ENCODE measurements around the gene MED15. TPM values are rescaled to one million over a fixed set of nuclear protein-coding genes. Genes with fewer than 3 reads are reported as not detected.

Gene MED15
- polyA plus RNA-seq, 2 of the 4 experiments (the other 2 are of a cell fraction), result 10.7 to 29.7 TPM

GRCh38 chr22:20464912-20465758, 42.3 kb upstream of the MED15 start:
- POLR2A ChIA-PET, result no interaction called here
- FAIRE-seq (no peak), DNase-seq (ENCODE audit: low read depth in 1 of 2, low spot score in 1 of 2) (no peak), ATAC-seq (no peak)
- CTCF ChIA-PET, result interaction anchor here (1.0 to 1.8 kb wide), 4 partner anchors 8 to 103 kb away, joined by 3 to 6 read pairs (median 4); no protein-coding TSS in a partner anchor
- Histone ChIP-seq H3K4me3 (no peak overlapping the region), H3K27ac (no peak overlapping the region), H3K9me3 (no peaks in the 10 kb centered on the region), H3K4me1 (no peaks in the 10 kb centered on the region), H3K4me2 (no peak overlapping the region)
- TF ChIP-seq EHF (CRISPR knock-in tag; IDR thresholded peaks at IDR 0.05) (no peak), CEBPB (IDR thresholded peaks at IDR 0.05) (no peak), FOXS1 (CRISPR knock-in tag; IDR thresholded peaks at IDR 0.05) (no peak), PHF8 (IDR thresholded peaks at IDR 0.05; ENCODE audit: borderline replicate concordance, low read depth) (no peak), GATA3 (IDR thresholded peaks at IDR 0.05; ENCODE audit: borderline replicate concordance) (no peak), HOXB5 (CRISPR knock-in tag; IDR thresholded peaks at IDR 0.05) (no peak), ATOH8 (CRISPR knock-in tag; IDR thresholded peaks at IDR 0.05; ENCODE audit: low read depth) (no peak), CHD4 (IDR thresholded peaks at IDR 0.05; ENCODE audit: borderline replicate concordance) (no peak), CTCF (IDR thresholded peaks at IDR 0.05) (no peak), NPAS2 (CRISPR knock-in tag; IDR thresholded peaks at IDR 0.05; ENCODE audit: borderline replicate concordance) (no peak), CBX8 (IDR thresholded peaks at IDR 0.05) (no peak), SREBF2 (IDR thresholded peaks at IDR 0.05) (no peak), RARB (CRISPR knock-in tag; IDR thresholded peaks at IDR 0.05) (no peak), MAX (IDR thresholded peaks at IDR 0.05) (no peak), JUN (IDR thresholded peaks at IDR 0.05) (no peak), NFE2L2 (conservative IDR thresholded peaks at IDR 0.05; ENCODE audit: low read length) (no peak)
- 97% methylated on average over 17 of the region's 32 CpGs for WGBS (ENCODE audit: missing lambda C conversion rate)

GRCh38 chr22:20465759-20466077, 41.7 kb upstream of the MED15 start:
- ChIA-PET CTCF (no interaction called here), POLR2A (no interaction called here)
- no peaks in the 10 kb centered on the region for H3K4me1 ChIP-seq
- no peak overlapping the region for H3K4me3 ChIP-seq
- ATAC-seq (no peak), DNase-seq (ENCODE audit: low read depth in 1 of 2, low spot score in 1 of 2) (no peak), FAIRE-seq (no peak)
- TF ChIP-seq HMGXB4 (CRISPR knock-in tag; IDR thresholded peaks at IDR 0.05; ENCODE audit: borderline replicate concordance) (no peak), CBX2 (IDR thresholded peaks at IDR 0.05; ENCODE audit: borderline replicate concordance, low read depth) (no peak), RARB (CRISPR knock-in tag; IDR thresholded peaks at IDR 0.05) (no peak), CHD2 (IDR thresholded peaks at IDR 0.05; ENCODE audit: low read length, partially characterized antibody) (no peak), E2F6 (IDR thresholded peaks at IDR 0.05; ENCODE audit: borderline replicate concordance, low read depth) (no peak), HOXB13 (CRISPR knock-in tag; IDR thresholded peaks at IDR 0.05; ENCODE audit: low read depth) (no peak), HDAC2 (IDR thresholded peaks at IDR 0.05) (no peak), RAD21 (conservative IDR thresholded peaks at IDR 0.05 in 1 of 2, IDR thresholded peaks at IDR 0.05 in 1 of 2) (no peak), CEBPB (IDR thresholded peaks at IDR 0.05) (no peak), EP300 (IDR thresholded peaks at IDR 0.05) (no peak), PBX3 (IDR thresholded peaks at IDR 0.05) (no peak), ATOH8 (CRISPR knock-in tag; IDR thresholded peaks at IDR 0.05; ENCODE audit: low read depth) (no peak)
- 81% methylated on average over 5 of the region's 5 CpGs for WGBS (ENCODE audit: missing lambda C conversion rate)
- no peak overlapping the region for H3K4me2 ChIP-seq
- H3K27ac ChIP-seq, result no peak overlapping the region
- no peaks in the 10 kb centered on the region for H3K9me3 ChIP-seq

Measured in A549 (cell line).